Uterus (tissue), 4 donors: Measurements from ENCODE around the gene IGFBP6. TPM values are rescaled to one million over a fixed set of nuclear protein-coding genes. Genes with fewer than 3 reads are reported as not detected.
A peak's percentile ranks its signal among the peaks of the same experiment; 100 is the strongest.

ENCODE experiments used
- DNase-seq, 2 donors: peaks; one replicate each; pipeline ENCODE4 v3.0.0-alpha.2; 2019 to 2020
- H3K27ac ChIP-seq, 2 donors: fragments of 200-600 bp; sonication (generic); 1 replicate in 1 of 2; 2 replicates in 1 of 2; pipeline ENCODE4 v1.5.1; 2016 to 2018
- H3K27me3 ChIP-seq, 2 donors: fragments of 200-600 bp; sonication (generic); one replicate each; pipeline ENCODE4 v1.5.1; 2018 to 2019; ENCODE audit warnings: control low read depth in 1 of 2
- H3K36me3 ChIP-seq, 2 donors: fragments of 200-600 bp; sonication (generic); one replicate each; pipeline ENCODE4 v1.5.1; 2019; ENCODE audit warnings: control low read depth in 1 of 2
- H3K4me1 ChIP-seq, 2 donors: fragments of 200-600 bp; sonication (generic); one replicate each; pipeline ENCODE4 v1.5.1; 2018 to 2019; ENCODE audit warnings: control low read depth in 1 of 2
- H3K4me3 ChIP-seq, 2 donors: fragments of 200-600 bp; sonication (generic); 1 replicate in 1 of 2; 2 replicates in 1 of 2; pipeline ENCODE4 v1.5.1; 2018 to 2019; ENCODE audit warnings: mild to moderate bottlenecking in 1 of 2
- H3K9me3 ChIP-seq, 2 donors: fragments of 200-600 bp; sonication (generic); one replicate each; pipeline ENCODE4 v1.5.1; 2019; ENCODE audit warnings: control low read depth in 1 of 2
- POLR2A ChIP-seq, 2 donors: fragments of 450-650 bp; IDR thresholded peaks; one replicate each; pipeline ENCODE4 v1.6.1; 2016; ENCODE audit warnings: antibody characterized with exemption in 2 of 2, mild to moderate bottlenecking in 1 of 2, moderate library complexity in 1 of 2
- intact Hi-C: fragments of 100-400 bp; cut with DNase I; formaldehyde crosslinking; loops from one replicate; pipeline ENCODE4 v1.15.1; 2023; ENCODE audit warnings: low total_unique reads
- total RNA-seq, 4 donors: library from RNA; depleted of rRNA in 3 of 4; stranded (reverse); fragments of >200 nt in 3 of 4; gene quantifications; one replicate each; pipeline versions ENCODE4 v1.1.0 to v1.2.4, GENCODE V29; 2014 to 2023
- TF ChIP-seq, protein P1 (sequence below), 4 experiments: fragments of 200-600 bp in 2 of 4; fragments of 450-650 bp in 2 of 4; sonication (generic) in 2 of 4; IDR thresholded peaks; one replicate each; pipeline ENCODE4 v1.5.1; 2016 to 2019; ENCODE audit warnings: antibody characterized with exemption in 4 of 4, mild to moderate bottlenecking in 2 of 4, moderate library complexity in 1 of 4
- donor health status: DM: yes; HTN: yes; CAD: no.

The IGFBP6 gene
- total RNA-seq, 4 donors from 2014 or later: 48.7 to 762 (median 252) TPM

DNA sequence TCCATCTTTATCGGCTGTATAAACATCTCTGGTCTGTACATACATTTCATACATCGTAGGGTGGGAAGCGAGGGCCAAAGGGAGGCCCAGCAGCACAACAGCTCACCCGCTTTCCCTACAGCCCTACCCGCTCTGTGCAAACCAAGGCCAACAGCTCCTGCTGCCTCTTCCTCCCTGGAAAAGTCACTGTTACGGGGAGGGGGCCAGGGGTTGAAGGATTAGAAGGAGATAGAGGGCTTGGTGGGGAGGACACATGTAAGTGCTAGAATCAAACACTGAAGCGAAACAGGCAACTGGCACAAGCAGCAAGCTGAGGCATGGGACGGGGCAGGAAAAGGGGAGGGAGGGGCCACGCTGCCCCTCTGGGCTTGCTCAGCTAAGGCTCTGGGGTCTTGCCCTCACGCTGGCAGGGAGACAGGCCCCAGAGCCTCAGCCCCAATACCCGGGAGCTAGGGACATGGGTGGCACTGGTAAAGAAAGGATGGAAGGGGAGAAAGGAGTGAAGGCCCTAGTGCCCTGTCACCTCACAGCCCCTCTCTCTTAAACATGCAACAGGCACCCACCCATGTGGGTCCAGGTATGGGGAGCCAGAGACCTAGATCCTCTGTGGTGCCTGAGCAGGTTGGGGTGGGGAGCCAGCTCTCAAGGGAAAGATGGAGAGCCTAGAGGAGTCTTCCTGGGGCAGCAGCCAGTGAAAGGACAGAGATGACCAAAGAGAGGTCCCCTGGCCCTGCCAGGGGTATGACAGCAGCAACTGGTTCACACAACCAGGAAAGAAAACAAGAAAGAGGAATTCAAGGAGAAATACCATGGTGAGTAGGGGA lies 32.6 kb upstream of the IGFBP6 start:
- peaks cover 0 to 27% of the 10 kb centered on the region in 2 donors for H3K4me1 ChIP-seq
- no peak for TF ChIP-seq POLR2A (IDR thresholded peaks at IDR 0.05)
- TF ChIP-seq, protein P1, sequence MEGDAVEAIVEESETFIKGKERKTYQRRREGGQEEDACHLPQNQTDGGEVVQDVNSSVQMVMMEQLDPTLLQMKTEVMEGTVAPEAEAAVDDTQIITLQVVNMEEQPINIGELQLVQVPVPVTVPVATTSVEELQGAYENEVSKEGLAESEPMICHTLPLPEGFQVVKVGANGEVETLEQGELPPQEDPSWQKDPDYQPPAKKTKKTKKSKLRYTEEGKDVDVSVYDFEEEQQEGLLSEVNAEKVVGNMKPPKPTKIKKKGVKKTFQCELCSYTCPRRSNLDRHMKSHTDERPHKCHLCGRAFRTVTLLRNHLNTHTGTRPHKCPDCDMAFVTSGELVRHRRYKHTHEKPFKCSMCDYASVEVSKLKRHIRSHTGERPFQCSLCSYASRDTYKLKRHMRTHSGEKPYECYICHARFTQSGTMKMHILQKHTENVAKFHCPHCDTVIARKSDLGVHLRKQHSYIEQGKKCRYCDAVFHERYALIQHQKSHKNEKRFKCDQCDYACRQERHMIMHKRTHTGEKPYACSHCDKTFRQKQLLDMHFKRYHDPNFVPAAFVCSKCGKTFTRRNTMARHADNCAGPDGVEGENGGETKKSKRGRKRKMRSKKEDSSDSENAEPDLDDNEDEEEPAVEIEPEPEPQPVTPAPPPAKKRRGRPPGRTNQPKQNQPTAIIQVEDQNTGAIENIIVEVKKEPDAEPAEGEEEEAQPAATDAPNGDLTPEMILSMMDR (IDR thresholded peaks at IDR 0.05): no peak
- no peaks in the 10 kb centered on the region for H3K27me3 ChIP-seq
- no peaks in the 10 kb centered on the region for H3K9me3 ChIP-seq
- DNase-seq: peak; percentile 38
- no peaks in the 10 kb centered on the region for H3K36me3 ChIP-seq
- H3K27ac ChIP-seq: peak overlapping the region; percentile 82 to 86
- intact Hi-C loops: loop anchor here (10.0 kb wide), 1 partner anchor 130 kb away; no protein-coding TSS in a partner anchor
- H3K4me3 ChIP-seq: no peak overlapping the region

DNA sequence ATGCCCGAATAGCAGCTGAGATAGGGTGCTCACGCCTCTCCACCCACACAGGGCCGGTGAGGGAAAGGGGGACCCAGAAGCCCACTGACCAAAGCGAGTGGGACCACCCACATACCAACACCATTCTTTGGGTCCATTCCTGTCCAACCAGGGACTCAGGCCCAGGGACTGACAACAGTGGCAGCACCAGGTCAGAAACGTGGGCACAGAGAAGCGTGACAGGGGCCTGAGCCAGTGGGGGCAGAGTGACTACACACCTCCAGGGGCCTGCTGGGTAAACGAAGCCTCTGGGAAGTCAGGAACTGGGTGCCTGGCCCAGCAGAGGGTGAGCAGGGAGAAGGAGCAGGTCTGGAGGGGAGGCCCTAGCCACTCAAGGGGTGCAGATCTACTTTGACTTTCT lies 32.0 kb upstream of the IGFBP6 start:
- Histone ChIP-seq H3K4me3 (no peak overlapping the region), H3K4me1 (peaks cover 0 to 21% of the 10 kb centered on the region in 2 donors), H3K9me3 (no peaks in the 10 kb centered on the region), H3K27ac (peak overlapping the region; percentile 82 to 86), H3K36me3 (no peaks in the 10 kb centered on the region), H3K27me3 (no peaks in the 10 kb centered on the region)
- intact Hi-C loops: loop anchor here (10.0 kb wide), 1 partner anchor 129 kb away; no protein-coding TSS in a partner anchor
- no peak for TF ChIP-seq POLR2A (IDR thresholded peaks at IDR 0.05)
- TF ChIP-seq, protein P1 (IDR thresholded peaks at IDR 0.05): no peak
- peak; percentile 28 to 36 for DNase-seq

DNA sequence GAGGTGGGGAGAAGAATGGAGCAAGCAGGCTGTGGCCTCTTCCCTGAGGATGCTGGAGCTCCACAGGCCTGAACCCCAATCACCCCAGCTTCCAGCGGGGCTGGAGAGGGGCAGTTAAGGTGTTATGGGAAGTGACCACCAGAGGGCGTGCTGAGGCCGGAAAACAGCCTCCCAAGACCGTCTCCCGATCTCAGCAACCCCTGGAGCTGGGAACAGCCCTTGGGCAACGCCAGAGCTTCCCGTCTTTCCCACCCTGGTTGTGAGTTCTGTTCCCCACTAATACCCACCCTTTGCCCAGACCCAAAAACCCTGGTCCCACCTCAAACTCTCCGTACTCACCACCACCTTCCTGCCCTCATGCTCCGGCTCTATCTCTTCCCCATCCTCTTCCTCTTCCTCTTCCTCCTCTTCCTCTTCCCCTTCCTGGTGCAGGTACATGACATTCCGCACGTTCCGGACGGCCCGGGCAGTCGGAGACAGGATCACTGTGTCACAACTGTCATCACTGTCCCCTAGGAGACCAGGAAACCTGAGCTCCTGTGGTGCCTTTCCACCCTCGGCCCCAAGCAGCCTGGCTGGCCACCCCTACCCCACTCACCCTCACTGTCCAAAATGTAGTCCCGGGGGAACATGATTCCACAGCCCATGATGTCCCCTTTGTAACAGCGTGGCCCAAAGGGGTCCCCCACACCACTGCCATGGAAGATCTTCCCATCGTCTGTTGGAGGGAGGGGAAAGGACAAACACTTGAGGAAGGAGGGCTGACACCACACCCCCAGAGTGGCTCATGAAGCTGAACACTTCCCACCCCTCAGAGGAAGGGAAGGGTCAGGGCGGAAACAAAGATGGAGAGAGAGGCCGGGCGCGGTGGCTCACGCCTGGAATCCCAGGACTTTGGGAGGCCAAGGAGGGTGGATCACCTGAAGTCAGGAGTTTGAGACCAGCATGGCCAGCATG lies 31.2 kb upstream of the IGFBP6 start:
- H3K9me3 ChIP-seq: no peaks in the 10 kb centered on the region
- intact Hi-C loops: loop anchor here (2.0 to 10.0 kb wide), 2 partner anchors 33 to 129 kb away; no protein-coding TSS in a partner anchor
- no peak overlapping the region for H3K4me3 ChIP-seq
- no peaks in the 10 kb centered on the region for H3K36me3 ChIP-seq
- H3K27me3 ChIP-seq: no peaks in the 10 kb centered on the region
- peaks cover 0 to 19% of the 10 kb centered on the region in 2 donors for H3K4me1 ChIP-seq
- H3K27ac ChIP-seq: peak overlapping the region; percentile 82 to 86
- peak; percentile 87 to 89 for DNase-seq
- TF ChIP-seq, protein P1 (IDR thresholded peaks at IDR 0.05): peak; percentile 88 to 96 (median 92)
- TF ChIP-seq POLR2A (IDR thresholded peaks at IDR 0.05): peak in 1 of 2 donors; percentile 26

DNA sequence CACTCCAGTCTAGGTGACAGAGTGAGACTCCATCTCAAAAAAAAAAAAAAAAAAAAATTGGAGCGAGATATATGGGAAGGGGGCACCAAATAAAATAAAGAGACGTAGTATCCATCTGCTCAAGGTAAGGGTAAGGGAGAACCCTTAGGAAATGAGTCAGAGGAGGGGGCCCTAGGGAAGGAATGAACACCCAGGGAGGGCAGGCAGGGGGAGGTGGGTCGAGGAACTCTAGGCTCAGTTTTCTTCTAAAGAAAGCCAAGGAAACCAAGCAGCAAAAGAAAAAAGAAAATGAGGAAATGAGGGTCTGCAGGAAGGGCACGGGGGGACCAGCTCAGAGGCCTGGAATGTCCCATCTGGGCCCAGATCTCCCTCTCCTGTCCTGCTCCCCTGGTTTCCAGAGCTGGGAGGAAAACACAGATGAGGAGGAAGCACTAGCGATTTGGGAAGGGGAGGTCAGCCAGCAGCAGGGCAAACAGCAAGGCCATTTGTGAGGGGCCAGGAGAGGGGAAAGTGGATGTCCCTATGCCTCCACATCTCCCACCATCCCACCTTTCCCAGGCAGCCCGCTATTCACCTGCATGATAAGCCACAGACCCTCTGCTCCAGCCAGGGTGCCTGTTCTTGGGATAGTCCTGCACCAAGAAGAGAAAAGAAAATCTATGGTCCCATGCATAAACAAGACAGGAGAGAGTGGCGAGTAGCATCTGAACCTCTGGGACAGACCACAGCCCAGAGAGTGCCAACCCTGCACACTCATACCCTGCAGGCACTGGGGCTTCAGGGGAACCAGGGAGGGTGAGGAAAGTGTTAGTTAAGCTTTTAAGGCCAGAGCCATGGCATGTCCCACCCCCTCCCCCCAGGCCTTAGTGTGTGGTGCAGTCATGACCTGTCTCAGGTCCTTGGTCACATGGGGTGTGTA lies 30.1 kb upstream of the IGFBP6 start:
- Histone ChIP-seq H3K9me3 (no peaks in the 10 kb centered on the region), H3K4me1 (peaks cover 2 to 12% of the 10 kb centered on the region in 2 donors), H3K27ac (peak overlapping the region; percentile 86 to 89), H3K4me3 (no peak overlapping the region), H3K36me3 (no peaks in the 10 kb centered on the region), H3K27me3 (no peaks in the 10 kb centered on the region)
- intact Hi-C loops: loop anchor here (2.0 to 10.0 kb wide), 2 partner anchors 31 to 127 kb away; no protein-coding TSS in a partner anchor
- DNase-seq: peak in 1 of 2 donors; percentile 14
- TF ChIP-seq, protein P1 (IDR thresholded peaks at IDR 0.05): no peak
- no peak for TF ChIP-seq POLR2A (IDR thresholded peaks at IDR 0.05)
